GM15510 (cell line): ENCODE results near the gene TTC7B.

Experiments used
- POLR2A ChIP-seq: IDR thresholded peaks from 3 replicates; pipeline ENCODE4 v1.6.1; 2011; ENCODE audit warnings: borderline replicate concordance; ENCODE audit not compliant: insufficient read length; ENCODE audit errors: extremely low read depth

Gene TTC7B

GRCh38 chr14:90774316-90774715 lies 41.9 kb downstream of the TTC7B start:
- no peak for TF ChIP-seq POLR2A

GRCh38 chr14:90773705-90774104 lies 42.5 kb downstream of the TTC7B start:
- no peak for TF ChIP-seq POLR2A

- no peak for TF ChIP-seq POLR2A
These were observed 43.1 kb downstream of the TTC7B start for GRCh38 chr14:90773196-90773486.

GRCh38 chr14:90767899-90768298 lies 48.3 kb downstream of the TTC7B start:
- TF ChIP-seq POLR2A = no peak

- no peak for TF ChIP-seq POLR2A
These were observed 55.5 kb downstream of the TTC7B start for GRCh38 chr14:90760591-90761316.

GRCh38 chr14:90760078-90760444 lies 56.2 kb downstream of the TTC7B start:
- no peak for TF ChIP-seq POLR2A

GRCh38 chr14:90759370-90760077 lies 56.7 kb downstream of the TTC7B start:
- TF ChIP-seq POLR2A = no peak

- no peak for TF ChIP-seq POLR2A
These were observed 57.3 kb downstream of the TTC7B start for GRCh38 chr14:90758959-90759358.

GRCh38 chr14:90758028-90758889 lies 58.0 kb downstream of the TTC7B start:
- TF ChIP-seq POLR2A = peak; percentile 67

- no peak for TF ChIP-seq POLR2A
These were observed 58.8 kb downstream of the TTC7B start for GRCh38 chr14:90757452-90757851.

GRCh38 chr14:90756755-90757345 lies 59.4 kb downstream of the TTC7B start:
- TF ChIP-seq POLR2A = no peak

- TF ChIP-seq POLR2A = no peak
These were observed 60.4 kb downstream of the TTC7B start for GRCh38 chr14:90755661-90756304.

GRCh38 chr14:90753456-90754005 lies 62.7 kb downstream of the TTC7B start:
- no peak for TF ChIP-seq POLR2A

GRCh38 chr14:90750701-90751100 lies 65.5 kb downstream of the TTC7B start:
- no peak for TF ChIP-seq POLR2A
